GM21390 (cell line): ENCODE results near the gene UBE2I.

Experiments used
- ATAC-seq: cut with Tn5 transposase; IDR thresholded peaks from one replicate; pipeline ENCODE4 v1.9.1; 2021; ENCODE audit not compliant: unreplicated experiment

UBE2I gene

GRCh38 chr16:1277151-1277598, 32.3 kb upstream of the UBE2I start:
- no peak for ATAC-seq

DNA sequence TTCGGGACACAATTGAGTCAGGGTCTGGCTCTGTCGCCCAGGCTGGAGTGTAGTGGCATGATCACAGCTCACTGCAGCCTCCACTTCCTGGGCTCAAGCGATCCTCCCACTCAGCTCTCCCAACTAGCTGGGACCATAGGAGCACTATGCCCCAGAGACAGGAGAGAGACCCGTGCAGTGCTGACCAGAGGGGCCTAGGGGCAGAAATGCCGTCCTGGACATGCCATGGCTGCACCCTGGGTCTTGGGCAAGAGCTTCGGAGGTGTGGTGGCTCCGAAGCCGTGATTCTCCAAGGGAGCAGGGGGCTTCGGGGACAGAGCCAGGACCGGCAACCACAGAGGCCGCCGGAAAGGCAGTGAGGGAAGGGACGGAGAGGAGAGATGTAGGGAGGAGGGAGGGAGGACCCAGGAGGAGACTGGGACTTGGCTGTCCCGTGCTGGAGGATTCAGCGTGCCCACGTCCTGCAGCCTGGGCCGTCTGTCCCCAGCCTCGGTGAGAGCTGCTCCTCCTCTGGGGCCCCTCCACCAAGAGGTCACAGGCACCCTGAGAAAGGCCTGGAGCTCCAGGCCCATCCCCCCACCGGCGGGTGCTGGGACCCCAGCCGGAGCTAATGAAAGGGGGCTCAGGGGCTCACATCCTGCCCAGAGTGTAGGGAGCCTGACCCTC, 31.7 kb upstream of the UBE2I start:
- ATAC-seq = no peak

- ATAC-seq = no peak
Measured at GRCh38 chr16:1278477-1278876, 31.0 kb upstream of the UBE2I start.

- ATAC-seq = no peak
Measured at GRCh38 chr16:1279081-1279944, 30.1 kb upstream of the UBE2I start.

- no peak for ATAC-seq
Measured at GRCh38 chr16:1279945-1280589, 29.4 kb upstream of the UBE2I start.

DNA sequence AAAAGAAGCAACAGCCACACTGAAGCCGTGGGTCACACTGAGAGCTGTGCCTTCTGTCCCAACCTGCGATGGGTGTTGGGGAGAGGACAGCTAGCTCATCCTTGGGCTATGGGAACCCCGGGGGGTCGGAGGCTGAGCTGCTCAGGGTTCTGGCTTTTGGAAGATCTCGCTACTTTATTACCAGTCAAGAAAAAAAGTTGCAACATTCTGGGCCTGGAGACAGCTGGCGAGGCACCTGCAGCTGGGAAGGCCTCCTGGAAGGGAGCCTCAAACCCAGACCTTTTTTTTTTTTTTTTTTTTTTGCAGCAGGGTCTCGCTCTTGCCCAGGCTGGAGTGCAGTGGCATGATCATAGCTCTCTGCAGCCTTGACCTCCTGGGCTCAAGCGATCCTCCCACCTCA, 28.7 kb upstream of the UBE2I start:
- ATAC-seq = no peak

DNA sequence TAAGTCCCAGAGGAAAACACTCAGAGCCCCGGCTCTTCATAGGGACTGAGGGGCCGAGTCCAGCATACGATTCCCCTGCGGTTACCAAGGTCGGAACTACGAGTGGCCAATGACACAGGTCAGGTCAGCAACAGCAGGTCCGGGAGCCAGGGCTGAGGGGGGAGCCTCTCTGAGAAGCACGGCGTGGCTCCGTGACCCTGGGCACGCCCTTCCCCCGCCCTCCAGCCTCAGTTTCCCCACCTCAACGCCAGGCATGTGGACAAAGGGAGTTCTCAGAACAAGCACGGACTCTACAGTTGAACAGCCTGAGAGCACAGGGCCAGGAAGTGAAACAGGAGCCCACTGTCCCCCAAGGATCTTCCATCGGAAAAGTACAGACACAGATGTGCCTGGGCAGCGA, 27.9 kb upstream of the UBE2I start:
- ATAC-seq = no peak

DNA sequence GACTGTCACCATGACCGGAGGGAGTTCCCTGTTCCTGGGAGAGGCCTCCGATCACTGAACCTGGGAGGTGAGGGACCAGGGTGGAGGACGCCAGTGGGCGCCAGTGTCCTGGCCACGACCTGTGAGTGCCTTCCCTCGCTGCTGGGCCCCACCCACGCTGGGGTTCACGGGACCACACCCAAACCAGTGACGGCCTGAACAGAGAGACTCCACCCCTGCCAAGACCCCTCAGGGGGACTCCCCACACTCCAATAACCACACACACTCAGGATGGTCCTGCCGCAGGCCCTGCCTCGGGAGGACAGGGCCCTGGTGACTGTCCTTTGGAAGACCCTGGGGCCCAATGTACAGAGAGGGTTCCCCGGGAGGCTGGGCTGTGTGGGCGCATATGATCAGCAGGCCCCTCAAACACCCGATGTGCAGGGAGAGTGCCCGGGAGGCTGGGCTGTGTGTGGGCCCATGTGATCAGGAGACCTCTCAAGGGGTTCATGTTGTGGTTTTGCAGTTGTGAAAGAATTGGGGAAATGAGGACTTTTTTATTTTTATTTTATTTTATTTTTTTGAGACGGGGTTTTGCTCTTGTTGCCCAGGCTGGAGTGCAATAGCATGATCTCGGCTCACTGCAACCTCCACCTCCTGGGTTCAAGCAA, 27.0 kb upstream of the UBE2I start:
- ATAC-seq = no peak

- no peak for ATAC-seq
Measured at GRCh38 chr16:1283296-1283695, 26.1 kb upstream of the UBE2I start.

DNA sequence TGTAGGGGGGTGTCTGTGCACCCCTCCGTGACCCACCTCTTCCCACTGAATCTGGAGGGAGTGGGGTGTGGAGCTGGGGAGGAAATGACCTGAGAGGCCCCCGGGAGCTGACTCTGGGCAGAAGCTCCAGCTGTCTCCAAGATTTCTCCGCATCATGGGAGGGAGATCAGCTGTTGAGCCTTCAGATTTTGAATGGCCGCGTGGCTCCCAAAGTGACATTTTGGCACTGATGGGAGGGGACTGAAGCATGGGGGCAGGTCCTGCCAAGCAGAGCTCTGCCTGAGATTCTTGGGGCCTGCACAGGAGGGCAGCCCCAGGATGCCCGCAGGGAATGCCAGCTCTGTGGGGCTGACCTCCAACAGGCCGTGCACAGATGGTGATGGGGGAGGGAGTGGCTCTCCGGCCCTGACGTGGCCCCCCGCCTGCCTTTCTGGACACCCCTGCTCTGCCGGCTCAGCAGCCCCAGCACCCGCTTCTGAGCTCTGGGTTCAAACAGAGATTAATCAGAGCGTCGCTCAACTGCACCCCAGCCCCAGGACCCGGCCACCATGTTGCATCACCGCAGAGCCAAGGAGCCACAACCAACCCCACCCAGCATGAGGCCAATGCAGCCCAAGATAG, 25.3 kb upstream of the UBE2I start:
- ATAC-seq = no peak

DNA sequence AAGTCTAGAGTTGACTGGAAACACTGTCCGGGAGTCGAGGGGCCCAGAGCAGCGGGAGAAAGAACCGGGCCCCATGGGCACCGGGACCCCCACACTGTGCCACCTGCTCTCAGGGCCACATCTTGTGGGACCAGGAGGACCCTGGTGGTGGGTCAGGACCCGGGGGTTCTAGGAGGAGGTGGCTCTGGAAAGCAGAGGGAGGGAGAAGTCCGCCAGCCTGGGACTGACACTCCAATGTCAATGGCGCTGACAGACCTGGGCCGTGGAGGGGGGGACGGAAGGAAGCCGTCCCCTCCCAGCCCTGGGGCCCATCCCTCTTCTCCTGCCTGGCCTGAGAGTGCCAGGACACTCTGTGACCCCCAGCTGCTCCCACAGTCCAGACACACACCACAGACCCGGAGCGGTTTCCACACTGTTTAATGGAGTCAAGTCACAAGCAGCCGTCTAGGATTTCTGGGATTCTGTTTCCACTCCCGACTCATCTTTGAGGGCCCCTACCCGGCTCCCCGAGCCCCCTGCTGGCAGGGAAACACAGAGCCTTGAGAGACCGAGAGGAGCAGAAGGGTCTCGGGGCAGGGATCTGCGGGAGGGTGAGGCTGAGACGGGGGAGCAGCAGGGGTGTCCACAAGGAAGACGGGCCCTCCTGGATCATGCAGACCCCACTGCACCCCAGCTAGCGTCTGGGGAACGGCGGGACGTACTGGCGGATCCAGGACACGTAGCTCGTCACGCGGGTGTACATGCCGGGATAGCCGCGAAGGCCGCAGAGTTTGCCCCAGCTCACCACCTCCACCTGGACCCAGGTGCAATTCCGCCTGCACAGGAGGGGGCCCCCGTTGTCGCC, 23.5 kb upstream of the UBE2I start:
- ATAC-seq = no peak

- no peak for ATAC-seq
Measured at GRCh38 chr16:1286513-1287094, 22.8 kb upstream of the UBE2I start.

DNA sequence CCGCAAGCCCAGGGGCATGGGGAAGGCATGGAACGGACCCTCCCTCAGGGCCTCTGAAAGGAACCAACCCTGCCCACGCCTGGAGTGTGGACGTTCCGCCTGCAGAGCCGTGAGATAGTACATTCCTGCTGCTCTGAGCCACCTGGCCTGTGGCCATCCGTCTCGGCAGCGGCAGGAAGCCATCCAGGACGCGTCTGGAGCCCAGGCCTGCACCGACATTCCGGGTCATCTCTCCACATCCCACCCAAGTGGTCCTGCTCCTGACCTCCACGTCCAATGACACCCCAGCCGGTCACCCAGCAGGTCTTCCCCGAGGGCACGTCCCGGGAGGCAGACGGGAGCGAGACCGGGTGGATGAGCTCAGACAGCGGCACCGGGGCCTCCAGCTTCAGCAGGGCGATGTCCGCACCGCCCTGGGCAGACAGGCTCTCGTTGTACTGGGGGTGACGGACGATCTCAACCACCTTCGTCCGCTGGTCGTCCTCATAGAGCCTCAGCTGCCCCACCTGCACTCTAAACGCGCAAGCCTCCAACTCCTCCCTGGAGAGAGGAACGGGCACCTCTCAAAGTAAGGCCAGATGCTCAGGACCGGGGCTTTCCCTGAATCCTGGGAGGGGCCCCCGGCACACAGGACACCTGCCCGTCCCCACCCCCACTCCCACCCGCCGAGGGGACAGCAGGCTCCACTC, 21.3 kb upstream of the UBE2I start:
- ATAC-seq = no peak

DNA sequence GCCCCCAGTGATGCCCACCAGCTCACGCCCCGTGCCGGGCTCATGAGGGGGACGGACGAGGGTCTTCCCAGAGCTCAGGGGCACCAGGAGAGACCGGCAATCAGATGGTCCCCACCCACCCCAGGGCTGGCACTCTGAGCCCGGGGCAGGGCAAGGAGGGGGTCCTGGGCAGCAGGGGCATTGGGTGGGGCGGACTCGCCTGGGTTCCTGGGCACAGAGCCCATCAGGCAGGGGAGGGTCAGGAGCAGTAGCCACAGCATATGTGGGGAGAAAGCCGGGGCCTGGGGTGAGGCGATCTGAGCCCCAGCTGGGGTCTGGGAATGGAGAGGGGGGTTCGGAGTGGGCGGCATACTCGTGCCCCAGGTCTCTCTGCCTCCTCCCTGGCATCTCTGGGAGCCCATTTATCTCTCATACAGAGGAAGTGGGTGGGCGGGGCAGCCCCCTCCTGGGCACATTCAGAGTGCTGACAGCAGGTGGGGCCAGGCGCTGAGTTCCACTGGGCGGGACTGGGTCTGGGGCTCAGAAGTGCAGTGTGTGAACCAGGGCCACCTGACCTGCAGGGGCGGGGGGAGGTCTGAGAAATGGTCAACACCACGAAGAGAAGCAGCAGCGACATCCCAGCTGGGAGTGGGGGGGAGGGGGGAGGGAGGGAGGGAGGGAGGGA, 20.5 kb upstream of the UBE2I start:
- no peak for ATAC-seq

GRCh38 chr16:1289477-1289866, 20.0 kb upstream of the UBE2I start:
- ATAC-seq = no peak

DNA sequence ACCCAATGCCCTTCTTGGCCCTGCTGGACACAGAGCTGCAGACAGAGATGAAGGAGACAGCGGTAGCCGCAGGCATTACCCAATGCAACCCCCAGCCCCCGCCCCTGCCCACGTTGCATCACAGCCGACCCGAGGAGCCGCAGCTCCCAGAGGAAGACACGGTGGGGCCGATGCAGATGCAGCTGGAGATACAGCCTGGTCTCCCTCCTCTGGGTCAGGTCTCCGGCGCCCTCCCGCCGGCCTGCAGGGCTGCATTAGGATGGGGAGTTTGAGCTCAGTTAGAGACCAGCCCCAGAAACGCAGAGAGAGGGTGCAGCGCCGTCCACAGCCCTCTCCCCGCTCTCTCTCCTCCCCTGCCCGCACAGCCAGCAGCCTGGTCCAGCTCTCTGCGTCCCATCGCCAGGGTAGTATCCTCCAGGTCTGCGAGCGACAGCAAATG, 19.4 kb upstream of the UBE2I start:
- no peak for ATAC-seq

DNA sequence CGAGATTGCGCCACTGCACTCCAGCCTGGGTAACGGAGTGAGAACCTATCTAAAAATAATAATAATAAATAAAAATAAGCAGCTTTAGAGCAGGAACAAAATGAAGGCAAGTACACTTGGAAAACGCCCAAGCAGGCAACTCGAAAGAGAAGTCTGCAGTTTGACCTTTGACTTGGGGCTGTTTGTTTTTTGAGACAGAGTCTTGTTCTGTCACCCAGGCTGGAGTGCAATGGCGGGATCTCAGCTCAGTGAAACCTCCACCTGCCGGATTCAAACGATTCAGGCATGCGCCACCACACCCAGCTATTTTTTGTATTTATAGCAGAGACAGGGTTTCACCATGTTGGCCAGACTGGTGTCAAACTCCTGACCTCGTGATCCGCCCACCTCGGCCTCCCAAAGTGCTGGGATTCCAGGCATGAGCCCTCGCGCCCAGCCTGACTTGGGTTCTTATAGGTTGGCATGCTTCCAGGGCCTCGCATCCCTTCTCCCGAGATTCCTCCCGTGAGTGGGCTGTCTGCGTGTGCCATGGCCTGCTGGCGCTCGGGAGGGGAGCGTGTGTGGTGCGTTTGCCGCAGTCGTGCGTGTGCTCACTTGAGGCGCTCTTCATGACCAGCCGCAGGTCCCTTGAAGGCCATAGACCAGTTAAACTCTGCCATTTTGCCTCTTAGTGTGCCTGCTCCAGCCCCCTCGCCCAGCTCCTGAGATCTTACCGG, 18.4 kb upstream of the UBE2I start:
- ATAC-seq = no peak

GRCh38 chr16:1291576-1291974, 17.9 kb upstream of the UBE2I start:
- no peak for ATAC-seq
